OCI-LY3 (cell line): ENCODE results near the gene CENPB.

Experiments used
- CTCF ChIP-seq: fragments of 200-600, 300-600 bp; sonication (generic); IDR thresholded peaks from 2 replicates; pipeline ENCODE4 v1.5.1; 2014; ENCODE audit warnings: antibody characterized with exemption, low read length, low read depth
- EZH2phosphoT487 ChIP-seq: fragments of 200-600 bp; shearing (Covaris generic); IDR thresholded peaks from 2 replicates; pipeline ENCODE4 v1.6.1; 2018; ENCODE audit warnings: antibody characterized with exemption, mixed run types, low read depth

- TF ChIP-seq CTCF (no peak), EZH2phosphoT487 (no peak)
Measured at GRCh38 chr20:3739054-3739925, 47.2 kb downstream of the CENPB start.
